ENCODE data around the gene ZSWIM6.

DNA sequence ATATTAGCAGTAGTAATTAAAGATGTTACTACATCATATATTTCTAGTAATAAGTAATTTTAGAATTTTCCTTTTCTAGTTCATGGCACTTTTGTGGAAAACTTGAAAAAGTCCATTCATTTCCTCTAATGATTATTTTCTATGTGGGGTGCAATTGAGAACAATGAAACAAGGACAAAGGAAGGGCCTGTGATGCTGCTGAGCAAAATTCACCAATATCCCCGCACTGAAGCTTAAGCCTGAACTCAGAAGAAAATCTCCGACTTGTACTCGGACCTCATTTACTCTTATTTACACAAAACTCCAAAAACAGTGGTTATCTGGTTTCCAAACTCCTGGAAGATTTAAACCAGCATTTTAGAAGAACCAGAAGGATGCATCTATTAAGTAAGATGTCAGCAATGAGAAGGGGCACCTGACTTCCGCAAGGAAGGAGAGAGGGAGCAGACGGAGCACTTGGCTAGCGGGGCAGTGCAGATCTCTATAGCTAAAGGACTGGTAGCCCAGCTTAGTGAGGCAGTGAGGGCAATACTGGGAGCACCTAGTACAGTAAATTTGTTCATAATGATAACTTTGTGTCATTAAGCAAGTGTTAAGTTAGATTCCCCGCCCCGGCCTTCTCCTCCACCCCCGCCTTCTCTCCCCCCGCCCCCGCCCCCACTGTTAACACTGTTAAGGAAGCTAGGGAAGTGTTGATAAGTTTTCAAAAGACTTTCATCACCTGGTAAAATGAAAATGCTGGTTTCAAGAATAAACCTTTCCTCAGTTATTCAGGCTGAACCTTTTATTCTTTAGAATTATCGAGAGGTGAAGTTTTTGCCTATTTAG lies 123.3 kb downstream of the ZSWIM6 start:
- TF ChIP-seq, protein P1, sequence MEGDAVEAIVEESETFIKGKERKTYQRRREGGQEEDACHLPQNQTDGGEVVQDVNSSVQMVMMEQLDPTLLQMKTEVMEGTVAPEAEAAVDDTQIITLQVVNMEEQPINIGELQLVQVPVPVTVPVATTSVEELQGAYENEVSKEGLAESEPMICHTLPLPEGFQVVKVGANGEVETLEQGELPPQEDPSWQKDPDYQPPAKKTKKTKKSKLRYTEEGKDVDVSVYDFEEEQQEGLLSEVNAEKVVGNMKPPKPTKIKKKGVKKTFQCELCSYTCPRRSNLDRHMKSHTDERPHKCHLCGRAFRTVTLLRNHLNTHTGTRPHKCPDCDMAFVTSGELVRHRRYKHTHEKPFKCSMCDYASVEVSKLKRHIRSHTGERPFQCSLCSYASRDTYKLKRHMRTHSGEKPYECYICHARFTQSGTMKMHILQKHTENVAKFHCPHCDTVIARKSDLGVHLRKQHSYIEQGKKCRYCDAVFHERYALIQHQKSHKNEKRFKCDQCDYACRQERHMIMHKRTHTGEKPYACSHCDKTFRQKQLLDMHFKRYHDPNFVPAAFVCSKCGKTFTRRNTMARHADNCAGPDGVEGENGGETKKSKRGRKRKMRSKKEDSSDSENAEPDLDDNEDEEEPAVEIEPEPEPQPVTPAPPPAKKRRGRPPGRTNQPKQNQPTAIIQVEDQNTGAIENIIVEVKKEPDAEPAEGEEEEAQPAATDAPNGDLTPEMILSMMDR (IDR thresholded peaks at IDR 0.05) = no peak
- TF ChIP-seq, protein P2, sequence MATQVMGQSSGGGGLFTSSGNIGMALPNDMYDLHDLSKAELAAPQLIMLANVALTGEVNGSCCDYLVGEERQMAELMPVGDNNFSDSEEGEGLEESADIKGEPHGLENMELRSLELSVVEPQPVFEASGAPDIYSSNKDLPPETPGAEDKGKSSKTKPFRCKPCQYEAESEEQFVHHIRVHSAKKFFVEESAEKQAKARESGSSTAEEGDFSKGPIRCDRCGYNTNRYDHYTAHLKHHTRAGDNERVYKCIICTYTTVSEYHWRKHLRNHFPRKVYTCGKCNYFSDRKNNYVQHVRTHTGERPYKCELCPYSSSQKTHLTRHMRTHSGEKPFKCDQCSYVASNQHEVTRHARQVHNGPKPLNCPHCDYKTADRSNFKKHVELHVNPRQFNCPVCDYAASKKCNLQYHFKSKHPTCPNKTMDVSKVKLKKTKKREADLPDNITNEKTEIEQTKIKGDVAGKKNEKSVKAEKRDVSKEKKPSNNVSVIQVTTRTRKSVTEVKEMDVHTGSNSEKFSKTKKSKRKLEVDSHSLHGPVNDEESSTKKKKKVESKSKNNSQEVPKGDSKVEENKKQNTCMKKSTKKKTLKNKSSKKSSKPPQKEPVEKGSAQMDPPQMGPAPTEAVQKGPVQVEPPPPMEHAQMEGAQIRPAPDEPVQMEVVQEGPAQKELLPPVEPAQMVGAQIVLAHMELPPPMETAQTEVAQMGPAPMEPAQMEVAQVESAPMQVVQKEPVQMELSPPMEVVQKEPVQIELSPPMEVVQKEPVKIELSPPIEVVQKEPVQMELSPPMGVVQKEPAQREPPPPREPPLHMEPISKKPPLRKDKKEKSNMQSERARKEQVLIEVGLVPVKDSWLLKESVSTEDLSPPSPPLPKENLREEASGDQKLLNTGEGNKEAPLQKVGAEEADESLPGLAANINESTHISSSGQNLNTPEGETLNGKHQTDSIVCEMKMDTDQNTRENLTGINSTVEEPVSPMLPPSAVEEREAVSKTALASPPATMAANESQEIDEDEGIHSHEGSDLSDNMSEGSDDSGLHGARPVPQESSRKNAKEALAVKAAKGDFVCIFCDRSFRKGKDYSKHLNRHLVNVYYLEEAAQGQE (IDR thresholded peaks at IDR 0.05; ENCODE audit: insufficient read depth in 1 of 2, low read depth in 2 of 2, low read length in 1 of 2) = no peak
